A375 (cell line): Measurements from ENCODE around the gene CASQ1. TPM values are rescaled to one million over a fixed set of nuclear protein-coding genes. Genes with fewer than 3 reads are reported as not detected.

Experiments used
- total RNA-seq: library from RNA; depleted of rRNA; stranded (reverse); fragments of >200 nt; shearing (Covaris generic); gene quantifications from 2 replicates; pipeline ENCODE4 v1.2.3, GENCODE V29; 2014; rRNA removed

Gene CASQ1
- not detected in 2 replicates for total RNA-seq

DNA sequence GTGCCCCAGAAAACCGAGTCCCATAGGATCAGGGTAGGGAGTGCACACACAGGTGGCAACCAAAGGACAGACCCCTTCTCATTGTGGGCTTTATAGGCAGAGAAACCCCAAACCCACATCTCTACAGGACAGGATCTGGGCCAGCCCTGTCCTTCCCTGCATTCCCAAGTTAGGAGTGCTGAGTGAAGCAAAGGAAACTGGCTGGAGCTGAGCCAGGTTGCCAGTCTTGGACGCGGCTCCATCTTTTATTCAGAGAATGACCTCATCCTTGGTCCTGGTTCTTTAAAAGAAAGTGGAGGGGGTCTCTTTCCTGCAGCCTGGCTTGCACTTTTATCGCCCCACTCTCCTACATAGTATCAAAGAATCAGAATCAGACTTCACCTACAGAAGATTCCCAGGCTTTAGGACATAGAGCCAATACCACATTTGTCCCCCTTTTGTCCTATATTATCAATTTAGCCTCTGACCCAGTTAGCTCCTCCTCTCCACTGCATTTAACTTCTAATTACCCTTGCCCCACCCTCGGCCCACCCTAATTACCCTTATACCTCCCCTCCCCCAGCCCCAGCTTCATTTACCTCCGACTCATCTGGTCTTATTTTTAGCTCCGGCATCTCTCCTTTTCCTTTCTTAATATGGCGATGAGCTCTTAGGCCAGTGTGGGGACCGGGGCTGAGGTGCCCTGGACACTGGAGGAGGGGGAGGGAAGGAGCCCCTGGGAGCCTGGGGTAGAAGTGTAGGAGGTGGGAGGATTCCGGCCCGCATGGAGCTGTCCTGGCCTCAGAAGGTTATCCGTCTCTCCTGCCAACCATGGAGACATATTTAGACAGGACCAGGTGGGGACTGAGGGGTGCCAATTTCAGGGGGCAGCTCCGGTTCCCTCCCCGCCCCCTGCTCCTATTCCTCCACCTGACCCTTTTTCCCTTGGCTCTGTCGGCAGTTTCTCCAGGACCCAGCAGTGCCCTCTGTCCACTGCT lies at the start of gene CASQ1:
CASQ1 (plus strand) TSS at position 927 of the 977 bp plus-strand sequence. CDS start 177 bp downstream, outside the sequence.

DNA sequence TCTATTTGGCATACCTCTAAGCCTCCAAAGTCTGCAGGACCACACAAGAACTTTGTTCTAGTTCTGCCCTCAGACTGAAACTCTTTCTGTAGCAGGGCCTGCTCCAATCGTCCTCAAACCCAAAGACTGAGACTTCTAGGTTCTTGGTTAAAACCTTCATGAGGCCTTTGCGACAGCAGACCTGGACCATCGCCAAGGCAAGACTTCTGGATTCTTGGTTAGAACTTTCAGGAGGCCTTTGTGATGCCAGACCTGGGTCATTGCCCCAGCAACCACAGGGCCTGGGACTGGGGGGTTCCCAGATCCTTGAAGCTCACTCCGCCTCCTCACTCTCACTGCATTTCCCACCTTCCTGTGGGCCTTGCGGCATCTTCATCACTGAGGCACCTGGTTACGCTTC lies 39.1 kb upstream of the CASQ1 start, which contains the start of gene ATP1A4:
ATP1A4 (plus strand) TSS at position 301 of the 400 bp plus-strand sequence. CDS start 438 bp downstream, outside the sequence.

DNA sequence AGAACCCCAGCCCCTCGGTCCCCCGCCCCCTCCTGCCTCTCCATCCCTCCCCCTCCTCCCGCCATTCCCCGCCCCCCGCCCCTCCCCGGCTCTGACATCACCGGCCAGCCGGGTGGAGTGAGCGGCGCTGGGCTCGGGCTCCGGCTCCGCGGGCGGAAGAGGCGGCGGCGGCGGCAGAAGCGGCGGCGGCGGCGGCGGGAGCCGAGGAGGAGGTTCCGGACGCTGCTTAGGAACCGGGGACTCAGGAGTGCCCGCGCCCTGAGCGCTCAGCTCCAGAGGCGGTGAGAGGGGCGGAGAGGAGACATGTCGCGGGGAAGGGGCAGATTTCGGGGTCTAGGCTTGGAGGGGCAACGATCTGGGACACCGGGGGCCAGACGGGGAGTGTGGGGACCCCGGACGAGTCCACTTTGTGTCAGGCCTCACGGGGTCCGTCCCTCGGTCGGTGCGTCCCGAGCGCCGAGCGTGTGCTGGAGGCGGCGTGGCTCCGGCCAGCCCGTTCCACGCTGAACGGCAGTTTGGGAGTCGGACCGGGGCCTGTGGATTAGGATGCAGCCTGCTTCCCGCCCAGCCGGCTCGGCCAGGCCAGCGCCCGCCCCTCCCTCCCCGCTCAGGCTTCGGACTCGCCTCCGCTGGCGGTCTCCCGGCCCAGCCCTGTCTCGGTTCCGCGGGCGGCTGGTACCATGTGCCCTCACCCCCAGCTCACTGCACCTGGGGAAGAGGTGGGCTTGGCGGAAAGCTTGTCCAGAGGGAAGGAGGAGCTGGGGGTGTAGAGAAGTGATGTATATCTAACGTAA lies 15.1 kb downstream of the CASQ1 start, which contains the start of gene PEA15:
PEA15 (plus strand) TSS at position 143 of the 794 bp plus-strand sequence. CDS start 6,161 bp downstream, outside the sequence.

Other genes with a start within 250 kb of the CASQ1 start
- 0.32 and 0.49 TPM in 2 replicates for gene IGSF9, start 245.0 kb upstream of the CASQ1 start, total RNA-seq
- gene SLAMF9, start 236.3 kb upstream of the CASQ1 start, total RNA-seq = 1.8 and 3.1 TPM in 2 replicates
- 5.5 and 6.1 TPM in 2 replicates for gene PIGM, start 158.6 kb upstream of the CASQ1 start, total RNA-seq
- not detected in 2 replicates for gene KCNJ10, start 120.4 kb upstream of the CASQ1 start, total RNA-seq
- gene KCNJ9, start 109.0 kb upstream of the CASQ1 start, total RNA-seq = not detected in 2 replicates
- 29.2 and 30.3 TPM in 2 replicates for gene IGSF8, start 92.0 kb upstream of the CASQ1 start, total RNA-seq
- not detected in 2 replicates for gene ATP1A2, start 74.8 kb upstream of the CASQ1 start, total RNA-seq
- gene ATP1A4, start 39.0 kb upstream of the CASQ1 start, total RNA-seq = not detected in 2 replicates
- 107 and 133 TPM in 2 replicates for gene PEA15, start 14.8 kb downstream of the CASQ1 start, total RNA-seq
- 129 and 133 TPM in 2 replicates for gene DCAF8, start 72.0 kb downstream of the CASQ1 start, total RNA-seq
- 43.5 and 76.4 TPM in 2 replicates for gene PEX19, start 94.6 kb downstream of the CASQ1 start, total RNA-seq
- gene COPA, start 152.7 kb downstream of the CASQ1 start, total RNA-seq = 220 and 233 TPM in 2 replicates
- 69.7 and 76.8 TPM in 2 replicates for gene NCSTN, start 152.8 kb downstream of the CASQ1 start, total RNA-seq
- 0.11 and 0.26 TPM in 2 replicates for gene NHLH1, start 176.5 kb downstream of the CASQ1 start, total RNA-seq
- 1.3 and 1.4 TPM in 2 replicates for gene VANGL2, start 210.0 kb downstream of the CASQ1 start, total RNA-seq